GM18870 (cell line): ENCODE measurements around the gene TIPIN.
"Not testable (repeated sequence)": the region's sequence is repeated elsewhere in the genome, so short reads cannot be mapped to it uniquely, and the experiment has no call there.

Source experiments
- ATAC-seq: cut with Tn5 transposase; IDR thresholded peaks from one replicate; pipeline ENCODE4 v1.9.1; 2021; ENCODE audit warnings: moderate library complexity; ENCODE audit not compliant: unreplicated experiment

Gene TIPIN

DNA sequence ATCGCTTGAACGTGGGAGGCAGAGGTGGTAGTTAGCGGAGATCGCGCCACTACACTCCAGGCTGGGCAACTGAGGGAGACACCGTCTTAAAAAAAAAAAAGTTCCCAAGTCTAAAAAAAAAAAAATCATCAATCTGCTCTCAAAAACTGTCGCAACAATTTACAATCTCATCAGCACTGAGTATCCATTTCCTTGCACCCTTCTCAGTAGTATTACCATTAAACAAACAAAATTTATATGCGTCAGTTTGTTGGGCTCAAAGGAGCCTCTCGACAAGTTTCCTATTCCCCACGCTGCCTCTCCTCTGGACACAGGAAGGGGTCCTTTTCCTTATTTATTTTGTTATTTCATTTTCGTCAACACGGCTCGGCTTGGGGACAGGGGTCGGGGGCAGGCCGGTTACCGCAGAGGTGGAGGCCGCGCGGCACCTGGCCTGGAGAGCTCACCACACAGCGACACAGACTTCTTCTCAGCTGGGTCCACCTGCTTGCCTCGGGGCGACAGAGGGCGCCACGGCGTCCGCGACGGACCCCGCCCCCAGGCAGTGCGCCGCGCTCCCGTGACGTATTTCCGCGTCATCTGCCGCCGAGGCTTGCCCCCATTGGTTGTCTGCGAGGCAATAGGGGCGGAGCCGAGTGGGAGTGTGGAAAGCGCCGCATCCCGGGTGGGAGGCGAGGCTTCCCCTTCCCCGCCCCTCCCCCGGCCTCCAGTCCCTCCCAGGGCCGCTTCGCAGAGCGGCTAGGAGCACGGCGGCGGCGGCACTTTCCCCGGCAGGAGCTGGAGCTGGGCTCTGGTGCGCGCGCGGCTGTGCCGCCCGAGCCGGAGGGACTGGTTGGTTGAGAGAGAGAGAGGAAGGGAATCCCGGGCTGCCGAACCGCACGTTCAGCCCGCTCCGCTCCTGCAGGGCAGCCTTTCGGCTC is 30.0 kb upstream of the TIPIN start, which contains the start of gene MAP2K1:
Gene MAP2K1 (plus strand): TSS at position 709 of the 920 bp plus-strand sequence. CDS start 436 bp downstream, outside the sequence.
- ATAC-seq: peak; percentile 72

DNA sequence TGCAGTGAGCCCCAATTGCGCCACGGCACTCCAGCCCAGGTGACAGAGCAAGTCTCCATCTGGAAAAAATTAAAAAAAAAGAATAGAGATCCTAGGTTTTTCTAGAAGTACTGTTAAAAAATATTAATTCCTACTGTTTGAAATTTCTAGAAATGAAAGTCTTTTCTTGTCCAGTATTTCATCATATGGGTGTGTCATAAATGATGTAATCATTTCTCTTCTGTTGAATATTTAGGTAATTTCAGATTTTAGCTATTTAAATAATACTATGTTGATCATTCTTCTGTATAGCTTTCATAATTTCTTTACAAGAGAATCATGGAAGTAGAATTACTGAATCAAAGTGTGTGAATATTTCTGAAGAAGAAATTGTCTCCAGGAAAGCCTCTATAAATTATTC is 24.9 kb upstream of the TIPIN start:
- ATAC-seq: not testable (repeated sequence)

DNA sequence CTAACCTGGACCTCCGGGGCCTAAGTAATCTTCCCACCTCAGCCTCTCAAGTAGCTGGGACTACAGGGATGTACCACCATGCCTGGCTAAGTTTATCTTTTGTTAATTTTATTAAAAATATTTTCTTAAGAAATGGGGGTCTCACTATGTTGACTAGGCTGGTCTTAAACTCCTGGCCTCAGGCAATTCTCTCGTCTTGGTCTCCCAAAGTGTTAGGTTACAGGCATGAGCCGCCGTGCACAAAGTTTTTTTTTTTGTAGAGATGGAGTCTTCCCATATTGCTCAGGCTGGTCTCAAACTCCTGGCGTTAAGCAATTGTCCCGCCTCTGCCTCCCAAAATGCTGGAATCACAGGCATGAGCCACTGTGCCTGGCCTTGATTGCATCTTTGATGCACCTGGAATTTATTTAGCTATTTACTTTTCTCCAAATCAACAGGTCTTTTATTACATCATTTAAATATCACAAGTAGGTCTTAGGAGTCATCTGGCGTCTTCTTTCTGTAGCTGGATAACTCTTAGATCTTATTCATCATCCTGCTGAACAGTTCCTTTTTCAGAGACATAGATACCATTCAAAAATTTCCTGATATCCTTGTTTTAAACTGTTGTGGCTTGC is 22.4 kb upstream of the TIPIN start:
- ATAC-seq: no peak

DNA sequence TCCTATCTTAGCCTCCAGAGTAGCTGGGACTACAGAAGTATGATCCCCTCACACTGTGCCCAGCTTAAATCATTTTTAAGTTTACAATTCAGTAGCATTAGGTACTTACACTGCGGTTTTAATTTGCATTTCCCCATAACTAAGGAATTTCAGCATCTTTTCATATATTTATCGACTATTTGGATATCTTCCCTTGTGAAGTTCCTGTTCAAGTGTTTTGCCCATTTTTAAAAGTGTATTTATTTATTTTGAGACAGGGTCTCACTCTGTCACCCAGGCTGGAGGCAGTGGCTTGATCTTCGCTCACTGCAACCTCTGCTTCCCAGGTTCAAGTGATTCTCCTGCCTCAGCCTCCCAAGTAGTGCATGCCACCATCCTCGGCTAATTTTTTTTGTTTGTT is 17.7 kb upstream of the TIPIN start:
- no peak for ATAC-seq

DNA sequence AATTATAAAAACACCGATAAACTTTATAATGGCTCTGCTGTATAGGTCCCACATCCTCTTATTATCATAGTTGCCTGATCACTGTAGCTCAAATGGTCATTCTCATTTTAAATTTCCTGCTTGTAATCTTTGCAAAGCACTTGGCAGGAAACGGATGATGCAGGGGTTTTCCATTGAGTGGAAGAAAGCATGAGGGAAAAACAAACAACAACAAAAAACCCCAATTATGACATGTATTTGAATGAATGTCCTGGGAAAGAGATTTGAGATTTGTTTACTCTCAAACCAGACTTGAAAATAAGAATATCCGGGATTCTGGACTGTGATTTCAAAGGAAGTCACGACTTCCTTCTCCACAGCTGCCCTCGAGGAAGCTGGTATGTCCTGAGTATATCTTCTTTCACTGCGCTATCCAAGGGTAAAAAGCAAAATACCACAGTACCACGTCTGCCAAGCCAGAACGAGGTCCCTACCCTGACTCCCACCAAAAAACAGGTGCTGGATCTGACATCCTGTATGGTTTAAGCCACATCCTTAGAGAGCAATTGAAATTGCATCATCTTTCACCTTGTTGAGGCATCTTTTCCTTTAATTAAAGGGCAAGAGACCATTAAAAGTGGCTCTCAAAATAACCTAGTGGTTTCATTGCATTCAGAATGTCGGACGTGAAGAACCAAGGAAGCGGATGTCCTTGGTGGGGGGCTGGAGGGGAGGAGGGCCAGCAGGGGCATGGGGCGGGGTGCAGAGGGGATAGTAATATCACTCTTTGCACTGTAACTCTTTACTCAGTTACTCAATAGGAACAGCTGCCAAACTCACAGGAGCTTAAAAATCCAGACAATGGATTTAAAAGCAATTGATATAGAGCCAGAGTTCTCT is 13.5 kb upstream of the TIPIN start:
- no peak for ATAC-seq

DNA sequence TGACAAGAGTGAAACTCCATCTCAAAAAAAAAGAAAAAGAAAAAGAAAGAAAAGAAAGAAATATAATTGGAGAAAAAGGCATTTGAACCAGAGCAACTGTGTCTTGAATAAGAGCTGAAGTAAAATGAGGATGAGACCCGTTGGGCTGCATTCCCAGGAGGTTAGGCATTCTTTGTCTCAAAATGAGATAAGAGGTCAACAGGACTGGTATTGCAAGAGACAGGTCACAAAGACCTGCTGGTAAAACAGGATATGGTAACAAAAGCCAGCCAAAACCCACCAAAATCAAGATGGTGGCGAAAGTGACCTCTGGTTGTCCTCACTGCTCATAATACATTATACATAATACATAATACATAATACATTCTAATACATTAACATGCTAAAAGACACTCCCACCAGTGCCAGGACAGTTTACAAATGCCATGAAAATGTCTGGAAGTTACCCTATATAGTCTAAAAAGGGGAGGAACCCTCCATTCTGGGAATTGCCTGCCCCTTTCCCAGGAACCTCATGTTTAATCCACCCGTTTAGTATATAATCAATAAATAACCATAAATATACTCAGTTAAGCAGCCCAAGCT is 8.6 kb upstream of the TIPIN start:
- ATAC-seq: no peak

DNA sequence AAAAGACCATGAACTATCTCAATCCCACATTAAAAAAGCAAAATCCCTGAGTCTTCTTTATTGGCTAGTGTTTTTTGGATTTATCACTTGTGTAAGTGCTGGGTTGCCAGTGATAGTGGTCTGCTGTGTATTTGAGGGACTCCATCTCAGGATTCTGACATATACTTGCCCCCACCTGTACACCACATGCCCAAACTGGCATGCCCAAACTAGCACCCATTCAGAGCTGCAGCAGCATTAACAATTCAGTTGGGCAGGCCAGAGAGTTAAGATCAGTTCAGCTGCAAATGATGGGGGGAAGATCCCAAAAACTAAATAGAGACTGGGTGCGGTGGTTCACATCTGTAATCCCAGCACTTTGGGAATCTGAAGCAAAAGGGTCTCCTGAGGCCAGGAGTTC is 6.3 kb upstream of the TIPIN start:
- ATAC-seq: no peak

DNA sequence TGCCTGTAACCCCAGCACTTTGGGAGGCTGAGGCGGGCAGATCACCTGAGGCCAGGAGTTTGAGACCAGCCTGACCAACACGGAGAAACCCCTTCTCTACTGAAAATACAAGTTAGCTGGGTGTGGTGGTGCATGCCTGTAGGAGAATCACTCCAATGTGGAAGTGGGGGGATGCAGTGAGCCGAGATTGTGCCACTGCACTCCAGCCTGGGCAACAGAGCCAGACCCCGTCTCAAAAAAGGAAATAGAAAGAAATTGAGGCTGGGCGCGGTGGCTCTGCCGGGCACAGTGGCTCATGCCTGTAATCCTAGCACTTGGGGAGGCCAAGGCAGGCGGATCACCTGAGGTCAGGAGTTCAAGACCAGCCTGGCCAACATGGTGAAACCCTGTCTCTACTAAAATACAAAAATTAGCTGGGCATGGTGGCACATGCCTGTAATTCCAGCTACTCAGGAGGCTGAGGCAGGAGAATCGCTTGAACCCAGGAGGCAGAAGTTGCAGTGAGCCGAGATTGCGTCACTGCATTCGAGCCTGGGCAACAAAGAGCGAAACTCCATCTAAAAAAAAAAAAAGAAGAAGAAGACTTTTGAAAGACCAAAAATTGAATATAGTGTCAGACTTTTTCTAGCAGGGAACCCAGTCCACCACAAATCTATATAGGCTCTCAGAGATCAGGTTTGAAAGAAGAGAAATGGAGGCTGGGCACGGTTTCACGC is 5.4 kb upstream of the TIPIN start:
- ATAC-seq: not testable (repeated sequence)

DNA sequence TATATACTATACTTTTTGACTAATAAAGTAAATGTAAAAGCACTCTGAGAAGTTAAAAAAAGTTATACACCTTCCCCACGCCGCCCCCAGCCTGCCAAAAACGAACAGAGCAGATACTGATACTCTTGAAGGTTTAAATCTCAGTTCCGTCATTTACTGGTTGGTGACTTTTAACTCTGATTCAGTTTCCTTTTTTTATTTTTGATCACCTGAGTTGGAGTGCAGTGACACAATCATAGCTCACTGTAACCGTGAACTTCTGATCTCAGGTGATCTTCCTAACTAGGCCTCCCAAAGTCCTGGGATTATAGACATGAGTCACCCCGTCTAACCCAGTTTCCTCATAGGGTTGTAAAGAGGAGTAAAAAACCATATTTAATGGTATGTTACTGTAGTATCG is 3.3 kb upstream of the TIPIN start:
- ATAC-seq: no peak

DNA sequence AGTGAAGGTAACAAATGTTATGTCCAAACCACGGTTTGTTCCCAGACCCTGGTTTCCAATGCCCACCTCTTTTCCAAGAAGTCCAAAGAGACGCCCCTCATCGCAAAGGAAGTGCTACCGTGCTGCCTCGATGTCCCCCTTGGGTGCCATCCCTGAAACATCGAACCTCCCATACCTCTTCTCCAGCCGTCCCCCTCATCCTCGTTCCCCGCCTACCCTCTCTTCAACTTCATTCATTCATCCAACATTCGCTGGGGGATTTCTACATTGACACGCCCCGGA is 467 bp downstream of the TIPIN start:
- no peak for ATAC-seq

DNA sequence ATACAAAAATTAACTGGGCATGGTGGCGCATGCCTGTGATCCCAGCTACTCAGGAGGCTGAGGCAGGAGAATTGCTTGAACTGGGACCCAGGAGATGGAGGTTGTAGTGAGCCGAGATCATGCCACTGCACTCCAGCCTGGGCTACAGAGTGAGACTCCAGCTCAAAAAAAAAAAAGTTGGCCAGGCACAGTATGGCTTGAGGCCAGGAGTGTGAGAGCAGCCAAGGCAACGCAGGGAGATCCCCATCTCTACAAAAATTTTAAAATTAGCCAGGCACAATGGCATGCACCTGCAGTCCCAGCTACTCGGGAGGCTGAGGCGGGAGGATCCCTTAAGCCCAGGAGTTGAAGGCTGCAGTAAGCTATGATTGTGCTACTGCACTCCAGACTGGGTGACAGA is 8.0 kb downstream of the TIPIN start:
- not testable (repeated sequence) for ATAC-seq

DNA sequence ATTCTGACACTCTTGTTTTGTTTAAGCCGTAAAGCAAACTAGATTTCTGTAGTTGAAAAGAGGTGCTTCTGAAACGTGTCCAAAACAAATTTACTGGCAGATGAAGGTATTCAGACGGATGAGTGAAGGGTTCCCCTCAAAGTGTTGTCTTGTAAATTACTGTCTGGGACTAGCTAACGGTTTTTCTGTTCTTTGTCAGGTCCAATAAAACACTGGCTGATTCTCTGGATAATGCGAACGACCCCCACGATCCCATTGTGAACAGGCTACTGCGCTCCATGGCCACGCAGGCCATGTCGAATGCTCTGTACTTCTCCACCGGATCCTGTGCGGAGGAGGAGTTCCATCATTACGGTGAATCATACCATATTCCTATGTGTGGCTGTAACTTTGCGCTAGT is 27.7 kb downstream of the TIPIN start:
- ATAC-seq: no peak

DNA sequence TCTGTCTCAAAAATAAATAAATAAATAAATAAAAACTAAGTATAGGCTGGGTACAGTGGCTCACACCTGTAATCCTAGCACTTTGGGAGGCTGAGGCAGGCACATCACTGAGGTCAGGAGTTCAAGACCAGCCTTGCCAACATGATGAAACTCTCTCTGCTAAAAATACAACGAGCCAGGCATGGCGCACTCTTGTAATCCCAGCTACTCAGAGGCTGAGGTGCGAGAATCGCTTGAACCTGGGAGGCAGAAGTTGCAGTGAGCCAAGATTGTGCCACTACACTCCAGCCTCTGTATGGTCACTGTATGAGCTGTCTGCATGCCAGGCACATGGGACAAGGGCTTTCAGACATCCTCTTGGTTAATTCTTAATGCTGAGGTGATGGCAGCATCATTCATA is 28.7 kb downstream of the TIPIN start:
- no peak for ATAC-seq

DNA sequence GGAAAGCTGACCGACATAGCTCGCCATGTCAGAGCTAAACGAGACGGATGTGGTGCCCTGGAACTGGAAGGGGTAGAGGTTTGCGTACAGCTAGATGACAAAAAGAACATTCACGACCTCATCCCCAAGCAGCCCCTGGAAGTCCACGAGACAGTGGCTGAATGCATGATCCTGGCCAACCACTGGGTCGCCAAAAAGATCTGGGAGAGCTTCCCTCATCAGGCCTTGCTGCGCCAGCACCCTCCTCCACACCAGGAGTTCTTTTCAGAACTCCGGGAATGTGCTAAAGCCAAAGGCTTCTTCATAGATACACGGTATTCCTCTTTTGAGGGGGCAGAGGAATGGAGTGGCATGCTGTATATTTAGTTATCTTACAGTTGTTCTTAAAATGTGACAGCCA is 30.4 kb downstream of the TIPIN start:
- ATAC-seq: no peak

DNA sequence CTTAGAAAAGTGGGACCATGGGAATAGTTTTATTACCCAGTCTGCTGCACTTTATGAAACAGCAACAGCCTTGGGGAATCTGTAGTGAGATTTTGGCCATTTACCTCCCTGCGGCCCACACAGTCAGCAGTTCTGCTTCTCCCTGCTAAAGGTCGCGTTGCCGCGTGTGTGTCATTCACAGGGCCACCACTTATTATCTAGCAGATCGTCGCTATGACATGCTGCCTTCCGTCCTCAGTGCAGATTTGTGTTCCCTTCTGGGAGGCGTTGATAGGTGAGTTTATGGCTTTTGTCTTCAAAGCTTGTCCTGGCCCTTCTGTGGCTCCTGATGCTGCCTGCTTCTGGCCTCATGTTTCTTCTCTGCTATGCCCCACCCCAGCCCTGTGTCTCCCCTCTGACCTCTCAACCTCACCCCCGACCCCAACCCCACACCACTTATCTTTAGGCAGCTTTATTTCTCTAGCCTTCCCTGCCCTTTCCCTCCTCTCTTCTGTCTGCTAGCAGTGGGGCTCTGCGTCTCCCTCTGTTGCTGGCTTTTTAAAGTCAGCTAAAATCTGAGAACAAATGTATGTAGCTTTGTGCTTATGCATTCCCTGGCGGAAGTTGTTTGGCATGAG is 33.1 kb downstream of the TIPIN start:
- no peak for ATAC-seq

DNA sequence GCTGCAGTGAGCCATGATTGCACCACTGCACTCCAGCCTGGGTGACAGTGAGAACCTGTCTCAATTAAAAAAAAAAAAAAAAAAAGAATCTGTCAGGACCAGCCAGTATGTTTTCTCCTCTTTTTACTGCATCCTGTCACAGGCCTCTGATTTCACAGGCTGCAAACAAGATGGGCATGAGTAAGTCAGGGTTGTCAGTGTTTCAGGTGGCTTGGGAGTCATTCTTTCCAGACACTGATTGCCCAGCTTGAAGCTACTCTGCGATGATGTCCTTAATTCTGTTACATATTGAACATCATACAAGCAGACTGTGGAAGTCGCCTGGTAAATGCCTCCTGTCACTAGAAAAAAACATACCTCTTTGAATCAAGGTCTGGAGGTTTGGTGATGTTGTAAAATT is 44.3 kb downstream of the TIPIN start:
- no peak for ATAC-seq

DNA sequence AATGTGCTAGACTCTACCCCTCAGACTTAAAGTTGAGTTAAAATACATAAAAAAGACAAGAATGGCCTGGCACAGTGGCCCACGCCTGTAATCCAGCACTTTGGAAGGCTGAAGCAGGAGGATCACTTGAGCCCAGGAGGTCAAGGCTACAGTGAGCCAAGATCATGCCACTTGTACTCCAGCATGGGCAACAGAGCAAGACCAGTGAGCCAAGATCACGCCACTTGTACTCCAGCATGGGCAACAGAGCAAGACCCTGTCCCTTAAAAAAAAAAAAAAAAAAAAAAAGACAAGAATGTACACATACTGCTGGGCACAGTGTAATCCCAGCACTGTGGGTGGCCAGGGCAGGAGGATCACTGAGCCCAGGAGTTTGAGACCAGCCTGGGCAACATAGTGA is 45.7 kb downstream of the TIPIN start:
- no peak for ATAC-seq

DNA sequence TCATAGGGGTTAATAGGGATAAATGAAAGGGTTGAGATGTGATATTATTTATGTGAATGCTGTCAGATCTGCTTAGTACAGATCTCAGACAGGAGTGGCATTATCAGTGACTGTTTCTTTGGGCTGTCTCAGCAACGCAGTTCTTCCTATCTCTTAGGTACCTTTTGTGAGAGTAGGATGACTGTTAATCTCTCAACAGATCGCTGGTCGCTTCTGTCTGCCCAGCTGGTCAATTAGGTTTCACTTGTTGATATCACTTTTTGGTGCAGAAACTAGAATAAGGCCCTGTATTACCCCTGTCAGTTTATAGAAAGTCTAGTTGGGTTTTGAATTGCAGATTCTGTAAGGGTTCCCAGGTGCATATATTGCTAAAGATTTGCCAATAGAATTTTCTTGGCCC is 46.7 kb downstream of the TIPIN start:
- ATAC-seq: no peak

DNA sequence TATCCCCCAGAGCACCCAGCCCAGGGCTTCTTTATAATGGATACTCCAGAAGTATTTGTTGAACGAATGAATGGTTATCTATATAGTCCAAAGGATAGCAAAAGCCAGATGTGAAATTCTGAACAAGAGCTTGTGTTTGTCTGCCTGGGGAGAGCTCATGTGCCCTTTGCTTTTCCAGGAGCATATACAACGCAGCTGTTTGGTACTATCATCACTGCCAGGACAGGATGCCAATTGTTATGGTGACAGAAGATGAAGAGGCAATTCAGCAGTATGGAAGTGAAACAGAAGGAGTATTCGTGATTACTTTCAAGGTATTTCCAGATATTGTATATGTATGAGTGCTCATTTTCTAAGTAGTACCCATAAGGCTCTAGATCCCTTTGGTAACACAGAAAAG is 48.0 kb downstream of the TIPIN start:
- ATAC-seq: no peak

DNA sequence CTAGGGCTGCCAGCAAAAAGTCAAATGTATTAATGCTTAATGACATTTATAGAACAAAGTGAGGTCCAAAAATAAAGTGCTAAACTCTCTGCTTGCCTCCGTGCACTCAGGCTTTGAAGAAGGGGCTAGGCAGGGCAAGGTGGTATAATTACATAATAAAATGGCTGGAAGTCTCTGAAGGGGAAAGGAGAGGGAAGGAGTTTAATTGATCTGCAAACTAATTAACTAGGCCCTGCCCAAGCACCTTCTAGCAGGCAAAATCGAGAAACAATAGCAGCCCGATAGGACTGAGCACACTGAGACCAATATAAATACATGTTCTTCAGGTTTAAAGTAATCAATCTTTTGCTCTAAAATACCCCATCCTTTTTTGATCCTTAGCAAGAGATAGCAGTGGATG is 50.1 kb downstream of the TIPIN start:
- ATAC-seq: no peak
